ENCODE results near the gene MXD1.
A peak's percentile ranks its signal among the peaks of the same experiment; 100 is the strongest.
"Not testable (repeated sequence)": the region's sequence is repeated elsewhere in the genome, so short reads cannot be mapped to it uniquely, and the experiment has no call there.

Gene MXD1

GRCh38 chr2:69914950-69915945 lies at the start of gene MXD1:
Gene MXD1, plus strand, starts transcription at chr2:69915109. Its CDS starts 222 bp downstream, at chr2:69915331.
- peak in 1 of 3 experiments; percentile 93 for DNase-seq (ENCODE audit: low read depth in 2 of 3, low spot score in 2 of 3)

- DNase-seq (ENCODE audit: low read depth in 2 of 3, low spot score in 2 of 3): no peak
Observed at GRCh38 chr2:69888451-69888850, 26.5 kb upstream of the MXD1 start.

GRCh38 chr2:69889302-69889701 lies 25.6 kb upstream of the MXD1 start:
- DNase-seq (ENCODE audit: low read depth in 2 of 3, low spot score in 2 of 3): no peak

- no peak for DNase-seq (ENCODE audit: low read depth in 2 of 3, low spot score in 2 of 3)
Observed at GRCh38 chr2:69890881-69891280, 24.0 kb upstream of the MXD1 start.

- not testable (repeated sequence) for DNase-seq (ENCODE audit: low read depth in 2 of 3, low spot score in 2 of 3)
Observed at GRCh38 chr2:69892838-69893424, 22.0 kb upstream of the MXD1 start.

GRCh38 chr2:69893684-69894551 lies 21.0 kb upstream of the MXD1 start, which contains the start of gene SNRNP27:
Gene SNRNP27, plus strand, starts transcription at chr2:69893956. Its CDS starts 29 bp downstream, at chr2:69893985.
- DNase-seq (ENCODE audit: low read depth in 2 of 3, low spot score in 2 of 3): peak; percentile 62 to 74 (median 64)

- not testable (repeated sequence) for DNase-seq (ENCODE audit: low read depth in 2 of 3, low spot score in 2 of 3)
Observed at GRCh38 chr2:69894737-69895136, 20.2 kb upstream of the MXD1 start.

GRCh38 chr2:69902213-69902922 lies 12.5 kb upstream of the MXD1 start:
- DNase-seq (ENCODE audit: low read depth in 2 of 3, low spot score in 2 of 3): no peak

GRCh38 chr2:69907216-69907615 lies 7.7 kb upstream of the MXD1 start:
- no peak for DNase-seq (ENCODE audit: low read depth in 2 of 3, low spot score in 2 of 3)

GRCh38 chr2:69911985-69912563 lies 2.8 kb upstream of the MXD1 start:
- no peak for DNase-seq (ENCODE audit: low read depth in 2 of 3, low spot score in 2 of 3)

- DNase-seq (ENCODE audit: low read depth in 2 of 3, low spot score in 2 of 3): peak in 2 of 3 experiments; percentile 95 to 98
Observed at GRCh38 chr2:69914164-69914949, 552 bp upstream of the MXD1 start.

- no peak for DNase-seq (ENCODE audit: low read depth in 2 of 3, low spot score in 2 of 3)
Observed at GRCh38 chr2:69916106-69916505, 1.2 kb downstream of the MXD1 start.

- no peak for DNase-seq (ENCODE audit: low read depth in 2 of 3, low spot score in 2 of 3)
Observed at GRCh38 chr2:69917852-69918251, 2.9 kb downstream of the MXD1 start.

GRCh38 chr2:69918401-69918800 lies 3.5 kb downstream of the MXD1 start:
- no peak for DNase-seq (ENCODE audit: low read depth in 2 of 3, low spot score in 2 of 3)

GRCh38 chr2:69923116-69923515 lies 8.2 kb downstream of the MXD1 start:
- no peak for DNase-seq (ENCODE audit: low read depth in 2 of 3, low spot score in 2 of 3)

GRCh38 chr2:69926849-69927515 lies 12.1 kb downstream of the MXD1 start:
- DNase-seq (ENCODE audit: low read depth in 2 of 3, low spot score in 2 of 3): no peak

- DNase-seq (ENCODE audit: low read depth in 2 of 3, low spot score in 2 of 3): no peak
Observed at GRCh38 chr2:69931832-69932595, 17.1 kb downstream of the MXD1 start.

GRCh38 chr2:69932596-69932922 lies 17.6 kb downstream of the MXD1 start:
- DNase-seq (ENCODE audit: low read depth in 2 of 3, low spot score in 2 of 3): no peak
